Duodenal mucosa (tissue), 2 donors: Measurements from ENCODE around the gene GAPDHS.

Experiments
- H3K27ac ChIP-seq: one replicate; pipeline ENCODE4 v1.7.0; 2013; ENCODE audit warnings: low read depth, low read length
- H3K27me3 ChIP-seq, 2 donors: one replicate each; pipeline ENCODE4 v1.7.0; 2013; ENCODE audit warnings: low read length in 2 of 2, control low read depth in 1 of 2; ENCODE audit not compliant: insufficient read depth in 2 of 2, control insufficient read depth in 1 of 2
- H3K36me3 ChIP-seq, 2 donors: one replicate each; pipeline ENCODE4 v1.7.0; 2013; ENCODE audit warnings: low read length in 2 of 2, control low read depth in 1 of 2; ENCODE audit not compliant: insufficient read depth in 2 of 2, control insufficient read depth in 1 of 2
- H3K4me1 ChIP-seq, 2 donors: one replicate each; pipeline ENCODE4 v1.7.0; 2013; ENCODE audit warnings: low read length in 2 of 2, control low read depth in 1 of 2; ENCODE audit not compliant: insufficient read depth in 2 of 2, control insufficient read depth in 1 of 2
- H3K4me3 ChIP-seq, 2 donors: one replicate each; pipeline ENCODE4 v1.7.0; 2013; ENCODE audit warnings: low read length in 2 of 2, low read depth in 1 of 2
- H3K9ac ChIP-seq, 2 donors: one replicate each; pipeline ENCODE4 v1.7.0; 2013; ENCODE audit warnings: low read length in 2 of 2, low read depth in 1 of 2
- H3K9me3 ChIP-seq, 2 donors: one replicate each; pipeline ENCODE4 v1.7.0; 2013; ENCODE audit warnings: low read length in 2 of 2, control low read depth in 1 of 2; ENCODE audit not compliant: control insufficient read depth in 1 of 2

GAPDHS gene

DNA sequence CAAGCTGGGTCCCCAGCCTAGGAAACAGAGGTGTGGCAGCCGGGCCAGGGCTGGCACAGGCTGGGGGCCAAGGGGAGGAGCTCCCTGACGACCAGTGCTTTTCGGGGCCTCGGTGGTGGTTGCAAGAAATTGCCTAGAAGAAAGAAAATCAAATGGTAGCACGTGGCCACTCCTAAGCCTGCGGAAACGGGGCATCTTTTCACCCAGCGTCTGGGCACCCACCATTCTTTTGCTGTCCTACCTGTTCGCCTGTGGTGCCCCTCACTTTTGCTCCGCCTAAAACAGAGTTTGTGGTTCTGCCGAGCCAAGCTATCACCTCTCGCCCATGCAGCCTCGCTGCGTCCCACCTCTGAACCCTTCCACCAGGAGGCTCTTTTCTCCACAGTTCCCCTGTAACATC lies 35.9 kb upstream of the GAPDHS start:
- H3K9ac ChIP-seq = no peak overlapping the region
- H3K9me3 ChIP-seq = no peaks in the 10 kb centered on the region
- H3K4me3 ChIP-seq = no peak overlapping the region
- no peak overlapping the region for H3K27ac ChIP-seq
- no peaks in the 10 kb centered on the region for H3K36me3 ChIP-seq
- peaks cover 0 to 5% of the 10 kb centered on the region in 2 donors for H3K27me3 ChIP-seq
- H3K4me1 ChIP-seq = no peaks in the 10 kb centered on the region

DNA sequence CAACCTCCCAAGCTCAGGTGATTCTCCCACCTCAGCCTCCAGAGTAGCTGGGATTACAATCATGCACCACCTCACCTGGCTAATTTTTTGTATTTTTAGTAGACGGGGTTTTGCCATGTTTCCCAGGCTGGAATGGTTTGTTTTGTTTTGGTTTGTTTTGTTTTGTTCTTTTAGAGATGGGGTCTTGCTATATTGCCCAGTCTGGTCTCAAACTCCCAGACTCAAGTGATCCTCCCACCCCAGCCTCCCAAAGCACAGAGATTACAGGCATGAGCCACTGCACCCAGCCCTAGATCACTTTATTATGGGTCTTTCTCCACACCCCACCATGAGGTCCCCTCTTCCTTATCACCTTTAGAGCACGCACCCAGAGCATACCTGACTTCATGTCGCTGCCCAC lies 35.0 kb upstream of the GAPDHS start:
- peaks cover 0 to under 1% of the 10 kb centered on the region in 2 donors for H3K27me3 ChIP-seq

GRCh38 chr19:35498984-35499527 lies 34.2 kb upstream of the GAPDHS start:
- Histone ChIP-seq H3K27me3 (no peaks in the 10 kb centered on the region), H3K27ac (no peak overlapping the region), H3K9me3 (no peaks in the 10 kb centered on the region), H3K4me1 (no peaks in the 10 kb centered on the region), H3K36me3 (no peaks in the 10 kb centered on the region), H3K9ac (no peak overlapping the region), H3K4me3 (no peak overlapping the region)

More for the DNA sequence above, 35.0 kb upstream of the GAPDHS start:
- Histone ChIP-seq H3K4me3 (no peak overlapping the region), H3K36me3 (no peaks in the 10 kb centered on the region), H3K9me3 (no peaks in the 10 kb centered on the region), H3K27ac (no peak overlapping the region), H3K4me1 (no peaks in the 10 kb centered on the region), H3K9ac (no peak overlapping the region)

- Histone ChIP-seq H3K27me3 (no peaks in the 10 kb centered on the region), H3K9me3 (no peaks in the 10 kb centered on the region), H3K4me1 (no peaks in the 10 kb centered on the region), H3K4me3 (no peak overlapping the region), H3K36me3 (no peaks in the 10 kb centered on the region), H3K9ac (no peak overlapping the region), H3K27ac (no peak overlapping the region)
These were observed 32.6 kb upstream of the GAPDHS start for GRCh38 chr19:35500611-35501010.

DNA sequence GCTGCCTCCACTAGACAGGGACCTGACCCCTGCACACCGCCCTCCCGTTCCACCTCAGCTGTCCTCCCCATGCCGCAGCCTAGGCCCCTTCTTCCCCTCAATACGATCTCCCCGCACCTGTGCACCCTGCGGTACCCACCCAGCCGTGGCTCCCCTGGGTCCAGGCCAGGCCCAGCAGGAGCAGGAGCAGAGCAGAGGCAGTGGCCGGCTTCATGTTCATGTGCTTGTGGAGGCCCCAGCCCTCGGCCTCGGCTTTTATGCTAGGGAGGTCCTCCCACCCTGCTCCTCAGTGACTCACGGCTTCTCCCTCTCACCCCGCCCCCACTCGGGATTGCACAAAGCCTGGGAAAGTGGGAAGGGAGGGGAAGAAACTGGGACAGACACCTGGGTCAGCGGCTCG lies 31.6 kb upstream of the GAPDHS start:
- Histone ChIP-seq H3K36me3 (no peaks in the 10 kb centered on the region), H3K4me3 (no peak overlapping the region), H3K27ac (no peak overlapping the region), H3K9ac (no peak overlapping the region), H3K9me3 (no peaks in the 10 kb centered on the region), H3K27me3 (no peaks in the 10 kb centered on the region), H3K4me1 (no peaks in the 10 kb centered on the region)

GRCh38 chr19:35502751-35503150 lies 30.5 kb upstream of the GAPDHS start:
- Histone ChIP-seq H3K4me3 (no peak overlapping the region), H3K36me3 (no peaks in the 10 kb centered on the region), H3K27ac (no peak overlapping the region), H3K4me1 (no peaks in the 10 kb centered on the region), H3K9ac (no peak overlapping the region), H3K27me3 (peaks cover 5% of the 10 kb centered on the region in 2 donors), H3K9me3 (no peaks in the 10 kb centered on the region)

DNA sequence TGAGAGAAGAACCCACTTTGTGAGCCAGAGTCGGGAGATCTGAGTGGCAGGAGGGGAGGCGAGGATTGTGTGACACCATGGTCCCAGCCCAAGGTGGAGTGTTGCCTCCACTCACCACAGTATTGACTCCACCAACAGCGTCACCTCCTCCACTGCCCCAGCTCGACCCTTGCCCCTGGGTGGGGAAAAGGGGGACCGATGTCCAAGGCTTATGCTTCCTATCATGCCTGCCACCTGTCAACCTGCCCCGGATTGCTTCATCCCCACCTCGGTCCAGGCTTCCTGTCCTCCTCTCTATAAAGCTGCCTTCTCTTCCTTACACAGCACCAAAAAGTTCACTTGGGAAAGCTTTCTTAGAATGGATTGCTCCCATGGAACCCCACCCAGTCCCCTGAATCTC lies 27.2 kb upstream of the GAPDHS start:
- Histone ChIP-seq H3K4me1 (peaks cover 16% of the 10 kb centered on the region in 2 donors), H3K4me3 (no peak overlapping the region), H3K9ac (no peak overlapping the region), H3K36me3 (no peaks in the 10 kb centered on the region), H3K27ac (no peak overlapping the region), H3K9me3 (no peaks in the 10 kb centered on the region), H3K27me3 (peaks cover 14 to 29% of the 10 kb centered on the region in 2 donors)

DNA sequence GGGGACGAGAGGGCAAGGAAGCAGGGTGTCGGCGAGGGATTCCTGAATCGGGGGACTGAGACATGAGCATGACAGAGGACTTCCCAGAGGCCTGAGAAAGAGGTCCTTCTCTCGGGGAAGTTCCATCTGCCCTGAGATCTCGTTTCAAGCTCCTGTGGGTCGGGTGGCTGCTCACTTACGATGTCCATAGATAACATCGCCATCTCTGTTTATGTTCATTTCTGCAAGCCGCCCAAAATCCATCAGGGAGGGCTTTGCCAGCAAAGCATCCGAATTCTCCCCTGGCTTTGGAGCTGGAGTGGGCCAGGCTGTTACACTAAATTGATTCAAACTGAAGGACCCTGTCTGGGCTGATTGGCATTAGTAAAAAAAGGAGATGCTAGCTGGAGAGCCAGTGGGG lies 25.7 kb upstream of the GAPDHS start:
- peaks cover 14 to 29% of the 10 kb centered on the region in 2 donors for H3K27me3 ChIP-seq
- no peak overlapping the region for H3K27ac ChIP-seq
- H3K4me1 ChIP-seq = peaks cover 16% of the 10 kb centered on the region in 2 donors

GRCh38 chr19:35508129-35508528 lies 25.1 kb upstream of the GAPDHS start:
- Histone ChIP-seq H3K9ac (no peak overlapping the region), H3K4me1 (peaks cover 16% of the 10 kb centered on the region in 2 donors), H3K36me3 (no peaks in the 10 kb centered on the region), H3K27me3 (peaks cover 14 to 29% of the 10 kb centered on the region in 2 donors), H3K4me3 (no peak overlapping the region), H3K9me3 (no peaks in the 10 kb centered on the region), H3K27ac (no peak overlapping the region)

More for the DNA sequence above, 25.7 kb upstream of the GAPDHS start:
- H3K36me3 ChIP-seq = no peaks in the 10 kb centered on the region
- H3K9me3 ChIP-seq = no peaks in the 10 kb centered on the region
- H3K4me3 ChIP-seq = no peak overlapping the region
- H3K9ac ChIP-seq = no peak overlapping the region

DNA sequence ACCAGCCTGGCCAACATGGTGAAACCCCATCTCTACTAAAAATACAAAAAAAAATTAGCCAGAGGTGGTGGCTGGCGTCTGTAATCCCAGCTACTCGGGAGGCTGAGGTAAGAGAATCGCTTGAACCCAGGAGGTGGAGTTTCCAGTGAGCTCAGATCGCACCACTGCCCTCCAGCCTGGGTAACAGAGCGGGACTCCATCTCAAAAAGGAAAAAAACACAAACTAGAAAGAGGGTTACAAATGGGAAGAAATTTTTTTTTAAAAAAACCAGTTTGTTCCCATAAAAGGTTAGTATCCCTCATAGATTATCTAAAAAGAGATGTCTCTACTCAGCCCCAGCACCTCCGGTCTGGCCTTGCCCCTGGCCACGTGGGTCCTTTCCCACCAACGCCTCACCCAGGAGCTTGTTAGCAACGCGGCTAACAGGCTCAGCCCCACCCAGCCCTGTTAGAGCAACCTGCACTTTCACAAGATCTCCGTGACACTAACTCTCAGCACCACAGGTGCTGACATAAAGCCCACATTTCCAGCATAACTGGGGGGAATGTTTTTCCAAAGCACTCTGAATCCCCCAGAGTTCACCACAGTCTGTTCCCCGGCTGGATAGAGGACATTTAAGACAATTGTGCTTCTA lies 24.1 kb upstream of the GAPDHS start:
- H3K4me3 ChIP-seq = peak overlapping the region; percentile 53 to 55
- H3K4me1 ChIP-seq = peaks cover 16% of the 10 kb centered on the region in 2 donors
- no peaks in the 10 kb centered on the region for H3K36me3 ChIP-seq
- no peaks in the 10 kb centered on the region for H3K9me3 ChIP-seq
- peaks cover 14 to 29% of the 10 kb centered on the region in 2 donors for H3K27me3 ChIP-seq
- no peak overlapping the region for H3K9ac ChIP-seq
- no peak overlapping the region for H3K27ac ChIP-seq
